Stimulated activated CD4-positive, alpha-beta T cell treated with anti-CD3 and anti-CD28 coated beads, TNF-alpha, amount 100 ng/mL, for 1 hour (primary cell): ENCODE data around the gene OR14A16.

Source experiments
- DNase-seq, 3 donors: peaks; one replicate each; pipeline ENCODE4 v3.0.0-alpha.2; 2020; ENCODE audit warnings: low read depth in 3 of 3, low spot score in 1 of 3

Gene OR14A16

DNA sequence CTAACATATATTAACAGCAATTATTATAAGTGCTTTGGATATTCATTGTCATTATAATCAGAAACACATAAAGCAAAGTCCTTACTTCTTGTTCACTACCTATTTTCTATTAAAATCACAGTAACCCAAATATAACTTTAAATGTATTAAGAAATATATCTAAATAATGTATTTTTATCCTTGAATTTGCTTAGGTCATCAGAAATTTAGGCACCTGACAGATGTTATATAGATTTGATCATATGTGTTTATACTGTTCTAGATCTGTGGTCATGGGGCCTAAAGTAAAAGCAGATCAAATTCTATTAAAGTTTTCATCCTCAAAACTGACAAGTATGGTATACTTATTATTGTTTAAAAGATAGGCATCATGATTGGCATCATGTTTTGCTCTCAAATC lies 54.3 kb downstream of the OR14A16 start:
- no peak for DNase-seq
